22Rv1 (cell line): ENCODE results near the gene FAM98B.

Source experiments
- H3K27ac ChIP-seq: fragments of 450-650 bp; 2 replicates; pipeline ENCODE4 v1.5.1; 2017
- ZFX ChIP-seq: fragments of 450-650 bp; IDR thresholded peaks from 2 replicates; pipeline ENCODE4 v1.6.1; 2017; ENCODE audit warnings: antibody characterized with exemption, borderline replicate concordance
- TF ChIP-seq, protein P1 (sequence below): fragments of 450-650 bp; IDR thresholded peaks from 2 replicates; pipeline ENCODE4 v1.5.1; 2017; ENCODE audit warnings: mild to moderate bottlenecking

FAM98B gene

DNA sequence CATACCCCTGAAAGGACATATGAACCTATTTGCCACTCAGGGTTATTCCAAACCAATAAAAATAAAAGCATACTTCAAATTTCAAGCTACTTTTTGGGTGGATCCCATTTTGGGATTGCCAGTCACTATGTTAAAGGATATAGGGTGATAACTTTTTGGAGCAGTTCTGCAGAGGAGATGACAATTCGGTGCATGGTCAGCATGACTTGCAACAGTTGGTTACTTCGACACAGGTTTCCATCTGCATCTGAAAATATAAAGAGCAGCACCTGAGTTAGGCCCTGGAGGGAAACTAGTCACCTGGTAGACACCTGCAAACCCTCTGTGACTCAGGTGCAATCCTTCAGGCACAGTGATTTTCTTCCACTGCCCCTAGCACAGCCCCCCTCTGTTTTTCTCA, 72.2 kb downstream of the FAM98B start:
- TF ChIP-seq, protein P1, sequence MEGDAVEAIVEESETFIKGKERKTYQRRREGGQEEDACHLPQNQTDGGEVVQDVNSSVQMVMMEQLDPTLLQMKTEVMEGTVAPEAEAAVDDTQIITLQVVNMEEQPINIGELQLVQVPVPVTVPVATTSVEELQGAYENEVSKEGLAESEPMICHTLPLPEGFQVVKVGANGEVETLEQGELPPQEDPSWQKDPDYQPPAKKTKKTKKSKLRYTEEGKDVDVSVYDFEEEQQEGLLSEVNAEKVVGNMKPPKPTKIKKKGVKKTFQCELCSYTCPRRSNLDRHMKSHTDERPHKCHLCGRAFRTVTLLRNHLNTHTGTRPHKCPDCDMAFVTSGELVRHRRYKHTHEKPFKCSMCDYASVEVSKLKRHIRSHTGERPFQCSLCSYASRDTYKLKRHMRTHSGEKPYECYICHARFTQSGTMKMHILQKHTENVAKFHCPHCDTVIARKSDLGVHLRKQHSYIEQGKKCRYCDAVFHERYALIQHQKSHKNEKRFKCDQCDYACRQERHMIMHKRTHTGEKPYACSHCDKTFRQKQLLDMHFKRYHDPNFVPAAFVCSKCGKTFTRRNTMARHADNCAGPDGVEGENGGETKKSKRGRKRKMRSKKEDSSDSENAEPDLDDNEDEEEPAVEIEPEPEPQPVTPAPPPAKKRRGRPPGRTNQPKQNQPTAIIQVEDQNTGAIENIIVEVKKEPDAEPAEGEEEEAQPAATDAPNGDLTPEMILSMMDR, result no peak
- no peak for TF ChIP-seq ZFX
- no peak overlapping the region for H3K27ac ChIP-seq

DNA sequence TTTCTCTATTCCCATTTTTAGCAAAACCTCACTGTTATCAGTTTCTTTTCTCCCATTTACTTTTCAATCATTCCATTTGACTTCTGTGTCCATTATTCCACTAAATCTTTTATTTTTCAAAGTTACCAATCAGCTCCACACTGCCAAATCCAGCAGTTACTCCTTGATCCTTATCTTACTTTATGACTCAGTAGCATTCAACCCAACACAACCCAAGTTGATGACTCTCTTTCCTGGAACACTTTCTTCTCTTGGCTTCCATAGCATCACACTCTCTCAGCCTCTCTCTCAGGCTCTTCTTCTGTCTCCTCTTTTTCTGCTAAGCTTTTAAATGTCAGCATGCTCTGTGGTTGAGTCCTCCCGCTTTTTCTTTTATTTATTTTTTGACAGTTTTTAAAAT, 74.4 kb downstream of the FAM98B start:
- TF ChIP-seq, protein P1, result no peak
- no peak for TF ChIP-seq ZFX
- no peak overlapping the region for H3K27ac ChIP-seq

DNA sequence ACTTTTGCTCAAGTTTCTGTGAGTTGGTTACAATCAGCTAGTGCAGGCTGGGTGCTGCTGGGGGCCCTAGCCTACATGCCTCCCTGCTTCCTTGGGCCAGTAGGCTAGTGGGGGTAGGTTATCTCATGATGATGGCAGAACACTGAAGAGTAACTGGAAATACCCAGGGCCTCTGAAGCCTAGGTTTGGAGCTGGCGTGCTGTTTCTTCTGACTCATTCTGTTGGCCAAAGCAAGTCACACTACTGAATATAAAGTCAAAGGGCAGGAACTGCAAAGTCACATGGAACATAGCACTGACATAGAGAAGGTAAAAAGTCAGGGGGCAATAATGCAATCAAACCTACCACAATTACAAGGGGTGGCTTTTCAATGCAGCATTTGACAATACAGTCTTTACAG, 76.2 kb downstream of the FAM98B start:
- no peak overlapping the region for H3K27ac ChIP-seq
- TF ChIP-seq, protein P1, result no peak
- TF ChIP-seq ZFX, result no peak

DNA sequence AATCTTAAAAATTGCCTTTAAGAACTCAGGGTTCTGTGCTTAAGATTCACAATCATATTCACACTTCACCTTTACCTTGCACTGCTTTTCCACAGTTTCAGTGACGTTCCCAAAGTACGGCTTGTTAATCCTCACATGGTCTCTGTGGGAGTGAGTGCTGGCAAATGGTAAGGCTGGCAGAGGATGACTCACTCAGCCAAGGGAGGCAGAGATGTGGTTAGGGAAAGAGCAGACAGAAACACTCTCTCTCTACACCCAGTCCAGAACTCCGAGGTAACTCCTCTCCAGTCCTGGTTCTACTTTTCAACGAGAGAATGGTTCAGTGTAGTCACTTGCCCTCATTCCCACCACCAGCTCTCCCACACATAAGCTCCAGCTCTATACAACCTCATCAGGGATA, 77.6 kb downstream of the FAM98B start:
- no peak overlapping the region for H3K27ac ChIP-seq

DNA sequence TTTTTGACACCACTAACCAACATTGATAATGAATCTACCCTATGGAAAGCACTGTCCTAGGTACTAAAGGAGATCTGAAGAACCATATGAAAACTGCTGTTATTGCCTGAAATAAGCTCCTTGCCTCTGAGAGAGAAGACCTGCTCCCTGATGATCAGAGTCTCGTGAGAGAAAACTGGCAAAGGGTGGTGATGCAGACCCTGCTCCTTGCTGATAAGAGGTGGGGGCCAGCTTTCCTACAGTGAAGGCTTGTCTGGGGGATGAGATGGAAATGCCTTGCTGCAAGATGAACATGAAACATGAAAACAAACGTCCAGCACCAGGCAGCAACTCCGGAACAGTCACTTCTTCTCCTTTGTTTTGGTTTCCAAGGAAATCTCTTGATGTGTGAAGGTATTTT, 78.8 kb downstream of the FAM98B start:
- no peak overlapping the region for H3K27ac ChIP-seq
- TF ChIP-seq, protein P1, result no peak
- no peak for TF ChIP-seq ZFX

More for the DNA sequence above, 77.6 kb downstream of the FAM98B start:
- TF ChIP-seq ZFX, result no peak
- TF ChIP-seq, protein P1, result no peak

DNA sequence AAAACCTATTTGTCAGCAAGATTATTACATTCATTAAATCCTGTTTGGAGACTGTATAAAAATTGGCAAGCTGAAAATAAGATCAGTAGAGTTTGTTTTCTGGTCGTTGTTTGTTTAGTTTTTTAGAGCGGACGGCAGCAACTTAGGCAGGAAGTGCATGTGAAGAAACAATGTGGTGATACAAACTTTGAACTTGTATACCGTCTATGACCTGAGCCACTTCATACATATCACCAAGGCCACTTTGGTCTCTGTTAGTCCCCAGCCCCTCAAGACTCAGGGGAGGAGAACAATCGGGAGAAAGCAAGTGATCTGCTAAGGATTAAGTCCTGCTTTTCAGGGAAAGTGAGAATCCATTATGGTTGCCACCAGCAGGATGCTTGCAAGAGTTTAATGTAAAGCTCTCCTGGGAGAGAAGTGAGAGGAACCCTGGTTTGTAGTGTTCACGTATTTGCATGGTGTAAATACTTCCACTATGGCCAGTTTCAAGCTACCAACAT, 79.5 kb downstream of the FAM98B start:
- TF ChIP-seq, protein P1, result no peak
- TF ChIP-seq ZFX, result no peak
- no peak overlapping the region for H3K27ac ChIP-seq

DNA sequence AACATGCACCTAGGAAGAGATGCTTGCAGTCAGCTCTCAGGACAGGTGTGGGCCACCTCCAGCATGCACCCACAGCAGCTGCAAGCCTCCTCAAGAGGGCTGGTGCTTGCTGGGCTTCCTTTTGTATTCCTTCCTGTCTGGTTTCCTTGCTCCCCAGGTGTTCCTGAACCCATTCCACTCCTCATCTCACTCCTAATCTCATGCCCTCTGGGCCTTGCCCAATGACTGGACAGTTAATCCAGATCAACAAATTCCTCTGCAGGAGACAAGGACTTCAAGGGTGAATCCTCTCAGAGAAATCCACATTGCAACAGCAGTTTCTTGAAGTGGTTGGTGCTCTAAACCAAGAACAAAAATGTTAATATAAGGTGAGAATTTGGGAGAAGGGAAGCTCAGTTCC, 80.0 kb downstream of the FAM98B start:
- H3K27ac ChIP-seq, result no peak overlapping the region
- TF ChIP-seq ZFX, result no peak
- TF ChIP-seq, protein P1, result no peak
